Breast epithelium (tissue), 4 donors: ENCODE data around the gene IGSF9B. TPM values are rescaled to one million over a fixed set of nuclear protein-coding genes. Genes with fewer than 3 reads are reported as not detected.
A peak's percentile ranks its signal among the peaks of the same experiment; 100 is the strongest.

ENCODE experiments used
- DNase-seq, 2 donors: peaks; one replicate each; pipeline ENCODE4 v3.0.0-alpha.2; 2019; ENCODE audit warnings: low spot score in 2 of 2
- H3K27ac ChIP-seq, 2 donors: fragments of 200-600 bp; sonication (generic) in 1 of 2; one replicate each; pipeline ENCODE4 v1.5.1; 2016 to 2019; ENCODE audit warnings: mild to moderate bottlenecking in 1 of 2
- H3K27me3 ChIP-seq, 2 donors: fragments of 200-600 bp; sonication (generic) in 1 of 2; one replicate each; pipeline versions ENCODE4 v1.5.1 to v1.6.0; 2017 to 2019; ENCODE audit warnings: control low read depth in 1 of 2, mild to moderate bottlenecking in 1 of 2
- H3K36me3 ChIP-seq: fragments of 200-600 bp; one replicate; pipeline ENCODE4 v1.5.1; 2019
- H3K4me1 ChIP-seq, 2 donors: fragments of 200-600 bp; sonication (generic); one replicate each; pipeline ENCODE4 v1.5.1; 2016 to 2019; ENCODE audit warnings: control low read depth in 1 of 2
- H3K4me3 ChIP-seq, 3 donors: fragments of 200-600 bp; sonication (generic); 1 replicate in 2 of 3; 2 replicates in 1 of 3; pipeline ENCODE4 v1.5.1; 2016 to 2019; ENCODE audit warnings: mild to moderate bottlenecking in 3 of 3, moderate library complexity in 2 of 3
- H3K9me3 ChIP-seq, 2 donors: fragments of 200-600 bp; sonication (generic) in 1 of 2; one replicate each; pipeline ENCODE4 v1.5.1; 2016 to 2019; ENCODE audit warnings: control low read depth in 1 of 2
- POLR2A ChIP-seq: fragments of 450-650 bp; IDR thresholded peaks from one replicate; pipeline ENCODE4 v1.6.1; 2016; ENCODE audit warnings: antibody characterized with exemption, mild to moderate bottlenecking, moderate library complexity
- POLR2AphosphoS5 ChIP-seq, 3 donors: sonication (generic); formaldehyde crosslinking; IDR thresholded peaks; one replicate each; pipeline ENCODE4 v1.6.1; 2017; ENCODE audit warnings: antibody characterized with exemption in 3 of 3
- intact Hi-C: fragments of 100-400 bp; cut with DNase I; formaldehyde crosslinking; loops from one replicate; pipeline ENCODE4 v1.15.1; 2023; ENCODE audit warnings: low total_unique reads
- total RNA-seq, 3 donors: library from RNA; depleted of rRNA; stranded (reverse); fragments of >200 nt; gene quantifications; one replicate each; pipeline ENCODE4 v1.1.0, GENCODE V29; 2016
- TF ChIP-seq, protein P1 (sequence below), 3 donors: fragments of 450-650 bp; IDR thresholded peaks; one replicate each; pipeline ENCODE4 v1.5.1; 2016 to 2017; ENCODE audit warnings: antibody characterized with exemption in 3 of 3, mild to moderate bottlenecking in 3 of 3, moderate library complexity in 3 of 3

Gene IGSF9B
- total RNA-seq, 3 donors from 2014 or later: 0.64 to 4.5 (median 3.3) TPM

DNA sequence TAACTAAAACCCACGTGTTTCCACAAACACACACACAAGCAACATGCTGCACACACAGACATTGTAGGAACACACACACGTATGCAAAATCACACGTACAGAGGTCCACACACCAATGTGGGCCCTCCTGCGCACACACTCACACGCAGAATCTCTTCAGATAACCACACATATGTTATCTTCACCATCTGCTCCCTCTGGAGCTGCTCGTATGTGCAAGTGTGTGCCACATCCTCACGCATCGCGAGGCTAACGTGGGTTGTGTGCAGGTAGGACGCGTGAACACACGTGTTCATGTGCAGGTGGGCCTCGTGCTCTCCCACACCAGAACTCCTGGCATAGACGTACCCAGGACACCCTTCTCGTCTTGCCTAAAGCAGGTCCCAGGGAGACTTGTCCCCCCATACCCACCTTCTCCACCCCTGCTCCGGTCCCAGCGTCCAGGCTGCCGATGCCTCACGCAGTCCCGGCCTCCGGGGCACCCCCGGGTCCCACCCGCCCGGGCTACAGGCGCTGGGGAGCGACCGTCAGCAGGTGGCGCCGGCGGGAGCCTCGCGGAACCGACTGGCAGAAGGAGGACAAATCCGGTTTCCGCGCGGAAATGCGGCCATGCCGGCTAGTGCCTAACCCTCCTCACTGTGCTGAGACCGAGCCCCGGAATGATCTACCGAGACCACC, 10.3 kb upstream of the IGSF9B start:
- peak overlapping the region in 1 of 3 donors; percentile 40 for H3K4me3 ChIP-seq
- DNase-seq: no peak
- intact Hi-C loops: no loop called here

GRCh38 chr11:133966172-133966651, 9.4 kb upstream of the IGSF9B start:
- Histone ChIP-seq H3K36me3 (no peaks in the 10 kb centered on the region), H3K4me3 (no peak overlapping the region), H3K27ac (no peak overlapping the region), H3K4me1 (no peaks in the 10 kb centered on the region), H3K27me3 (peaks cover 0 to 26% of the 10 kb centered on the region in 2 donors), H3K9me3 (no peaks in the 10 kb centered on the region)
- DNase-seq: no peak
- TF ChIP-seq POLR2A (no peak), POLR2AphosphoS5 (IDR thresholded peaks at IDR 0.05) (no peak)
- TF ChIP-seq, protein P1, sequence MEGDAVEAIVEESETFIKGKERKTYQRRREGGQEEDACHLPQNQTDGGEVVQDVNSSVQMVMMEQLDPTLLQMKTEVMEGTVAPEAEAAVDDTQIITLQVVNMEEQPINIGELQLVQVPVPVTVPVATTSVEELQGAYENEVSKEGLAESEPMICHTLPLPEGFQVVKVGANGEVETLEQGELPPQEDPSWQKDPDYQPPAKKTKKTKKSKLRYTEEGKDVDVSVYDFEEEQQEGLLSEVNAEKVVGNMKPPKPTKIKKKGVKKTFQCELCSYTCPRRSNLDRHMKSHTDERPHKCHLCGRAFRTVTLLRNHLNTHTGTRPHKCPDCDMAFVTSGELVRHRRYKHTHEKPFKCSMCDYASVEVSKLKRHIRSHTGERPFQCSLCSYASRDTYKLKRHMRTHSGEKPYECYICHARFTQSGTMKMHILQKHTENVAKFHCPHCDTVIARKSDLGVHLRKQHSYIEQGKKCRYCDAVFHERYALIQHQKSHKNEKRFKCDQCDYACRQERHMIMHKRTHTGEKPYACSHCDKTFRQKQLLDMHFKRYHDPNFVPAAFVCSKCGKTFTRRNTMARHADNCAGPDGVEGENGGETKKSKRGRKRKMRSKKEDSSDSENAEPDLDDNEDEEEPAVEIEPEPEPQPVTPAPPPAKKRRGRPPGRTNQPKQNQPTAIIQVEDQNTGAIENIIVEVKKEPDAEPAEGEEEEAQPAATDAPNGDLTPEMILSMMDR (IDR thresholded peaks at IDR 0.05): no peak
- intact Hi-C loops: no loop called here

More for the DNA sequence above, 10.3 kb upstream of the IGSF9B start:
- Histone ChIP-seq H3K4me1 (no peaks in the 10 kb centered on the region), H3K36me3 (no peaks in the 10 kb centered on the region), H3K9me3 (no peaks in the 10 kb centered on the region), H3K27me3 (peaks cover 0 to 28% of the 10 kb centered on the region in 2 donors), H3K27ac (no peak overlapping the region)
- TF ChIP-seq POLR2AphosphoS5 (IDR thresholded peaks at IDR 0.05): no peak

- Histone ChIP-seq H3K4me3 (no peak overlapping the region), H3K27me3 (peaks cover 0 to 22% of the 10 kb centered on the region in 2 donors), H3K9me3 (no peaks in the 10 kb centered on the region), H3K27ac (peak overlapping the region in 1 of 2 donors; percentile 43), H3K4me1 (no peaks in the 10 kb centered on the region), H3K36me3 (no peaks in the 10 kb centered on the region)
- TF ChIP-seq POLR2AphosphoS5 (IDR thresholded peaks at IDR 0.05) (no peak), POLR2A (no peak)
- TF ChIP-seq, protein P1 (IDR thresholded peaks at IDR 0.05): no peak
- intact Hi-C loops: no loop called here
- DNase-seq: peak in 1 of 2 donors; percentile 62
Measured at GRCh38 chr11:133965031-133965601, 8.3 kb upstream of the IGSF9B start.

GRCh38 chr11:133964356-133964755, 7.6 kb upstream of the IGSF9B start:
- intact Hi-C loops: no loop called here
- H3K4me3 ChIP-seq: no peak overlapping the region
- DNase-seq: no peak
- H3K27ac ChIP-seq: no peak overlapping the region
- H3K36me3 ChIP-seq: no peaks in the 10 kb centered on the region
- peaks cover 0 to 18% of the 10 kb centered on the region in 2 donors for H3K27me3 ChIP-seq
- H3K9me3 ChIP-seq: no peaks in the 10 kb centered on the region
- no peaks in the 10 kb centered on the region for H3K4me1 ChIP-seq
- TF ChIP-seq POLR2AphosphoS5 (IDR thresholded peaks at IDR 0.05): no peak
- TF ChIP-seq, protein P1 (IDR thresholded peaks at IDR 0.05): no peak

GRCh38 chr11:133961890-133962289, 5.1 kb upstream of the IGSF9B start:
- TF ChIP-seq, protein P1 (IDR thresholded peaks at IDR 0.05): no peak
- TF ChIP-seq POLR2AphosphoS5 (IDR thresholded peaks at IDR 0.05) (no peak), POLR2A (no peak)
- H3K4me1 ChIP-seq: no peaks in the 10 kb centered on the region
- no peak overlapping the region for H3K4me3 ChIP-seq
- H3K27ac ChIP-seq: no peak overlapping the region
- peaks cover 0 to 4% of the 10 kb centered on the region in 2 donors for H3K27me3 ChIP-seq
- no peak for DNase-seq
- no peaks in the 10 kb centered on the region for H3K36me3 ChIP-seq
- H3K9me3 ChIP-seq: no peaks in the 10 kb centered on the region
- intact Hi-C loops: no loop called here
